ENCODE data around the gene SETDB2.
A peak's percentile ranks its signal among the peaks of the same experiment; 100 is the strongest.

The SETDB2 gene

GRCh38 chr13:49428041-49428763 lies 15.9 kb upstream of the SETDB2 start:
- no peak overlapping the region for H3K4me3 ChIP-seq (ENCODE audit: low read depth, low read length)
- DNase-seq (ENCODE audit: low read depth) = no peak
- no peak for TF ChIP-seq CTCF (IDR thresholded peaks at IDR 0.05; ENCODE audit: control insufficient read depth, extremely low read depth, insufficient read depth)

DNA sequence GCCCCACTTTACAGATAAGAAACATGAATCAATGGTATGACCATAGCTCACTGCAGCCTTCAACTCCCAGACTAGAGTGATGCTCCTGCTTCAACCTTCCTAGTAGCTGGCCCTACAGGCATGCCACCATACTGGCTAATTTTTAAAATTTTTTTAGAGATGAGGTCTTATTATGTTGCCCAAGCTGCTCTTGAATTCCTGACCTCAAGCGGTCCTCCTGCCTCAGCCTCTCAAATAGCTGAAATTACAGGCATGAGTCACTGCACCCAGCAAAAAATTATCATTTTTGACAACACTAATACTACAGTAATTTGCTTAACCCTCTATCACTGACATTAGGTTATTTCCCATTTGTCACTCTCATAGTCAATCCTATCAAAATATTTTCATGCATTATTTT lies 15.0 kb upstream of the SETDB2 start:
- no peak overlapping the region for H3K4me3 ChIP-seq (ENCODE audit: low read depth, low read length)
- TF ChIP-seq CTCF (IDR thresholded peaks at IDR 0.05; ENCODE audit: control insufficient read depth, extremely low read depth, insufficient read depth) = no peak
- no peak for DNase-seq (ENCODE audit: low read depth)

GRCh38 chr13:49435992-49436391 lies 8.1 kb upstream of the SETDB2 start:
- DNase-seq (ENCODE audit: low read depth) = no peak
- H3K4me3 ChIP-seq (ENCODE audit: low read depth, low read length) = no peak overlapping the region
- TF ChIP-seq CTCF (IDR thresholded peaks at IDR 0.05; ENCODE audit: control insufficient read depth, extremely low read depth, insufficient read depth) = no peak

GRCh38 chr13:49436890-49437289 lies 7.2 kb upstream of the SETDB2 start:
- DNase-seq (ENCODE audit: low read depth) = no peak
- no peak overlapping the region for H3K4me3 ChIP-seq (ENCODE audit: low read depth, low read length)
- peak; percentile 35; the same call in 1 of the 2 replicates for TF ChIP-seq CTCF (IDR thresholded peaks at IDR 0.05; ENCODE audit: control insufficient read depth, extremely low read depth, insufficient read depth)

GRCh38 chr13:49437705-49438104 lies 6.4 kb upstream of the SETDB2 start:
- DNase-seq (ENCODE audit: low read depth) = no peak

DNA sequence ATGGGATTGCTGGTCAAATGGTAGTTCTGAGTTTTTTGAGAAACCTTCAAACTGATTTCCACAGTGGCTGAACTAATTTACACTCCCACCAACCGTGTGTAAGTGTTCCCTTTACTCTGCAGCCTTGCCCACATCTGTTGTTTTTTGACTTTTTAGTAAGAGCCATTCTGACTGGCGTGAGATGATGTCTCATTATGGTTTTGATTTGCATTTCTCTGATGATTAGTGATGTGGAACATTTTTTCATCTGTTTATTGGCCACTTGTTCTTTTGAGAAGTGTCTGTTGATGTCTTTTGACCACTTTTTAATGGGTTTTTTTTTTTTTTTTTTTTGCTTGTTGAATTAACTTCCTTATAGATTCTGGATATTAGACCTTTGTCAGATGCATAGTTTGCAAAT lies 4.5 kb upstream of the SETDB2 start:
- no peak for DNase-seq (ENCODE audit: low read depth)
- TF ChIP-seq CTCF (IDR thresholded peaks at IDR 0.05; ENCODE audit: control insufficient read depth, extremely low read depth, insufficient read depth) = no peak
- H3K4me3 ChIP-seq (ENCODE audit: low read depth, low read length) = no peak overlapping the region

More at GRCh38 chr13:49437705-49438104, 6.4 kb upstream of the SETDB2 start:
- TF ChIP-seq CTCF (IDR thresholded peaks at IDR 0.05; ENCODE audit: control insufficient read depth, extremely low read depth, insufficient read depth) = no peak
- no peak overlapping the region for H3K4me3 ChIP-seq (ENCODE audit: low read depth, low read length)

GRCh38 chr13:49441312-49441711 lies 2.8 kb upstream of the SETDB2 start:
- no peak for TF ChIP-seq CTCF (IDR thresholded peaks at IDR 0.05; ENCODE audit: control insufficient read depth, extremely low read depth, insufficient read depth)
- DNase-seq (ENCODE audit: low read depth) = no peak
- no peak overlapping the region for H3K4me3 ChIP-seq (ENCODE audit: low read depth, low read length)
